Measurements from ENCODE around the gene TBC1D16. TPM values are rescaled to one million over a fixed set of nuclear protein-coding genes. Genes with fewer than 3 reads are reported as not detected.
"Not testable (repeated sequence)": the region's sequence is repeated elsewhere in the genome, so short reads cannot be mapped to it uniquely, and the experiment has no call there.

Gene TBC1D16
- total RNA-seq, 1 donor from 2014 or later = 21.7 TPM

- no peaks in the 10 kb centered on the region for H3K36me3 ChIP-seq
- no peaks in the 10 kb centered on the region for H3K4me1 ChIP-seq
- DNase-seq (no peak), ATAC-seq (no peak)
- H3K27me3 ChIP-seq = no peaks in the 10 kb centered on the region
- H3K9me3 ChIP-seq = no peaks in the 10 kb centered on the region
- intact Hi-C loops (cut with DNase I) = loop anchor here (10.0 kb wide), 1 partner anchor 187 kb away; no protein-coding TSS in a partner anchor
- no peak overlapping the region for H3K4me3 ChIP-seq
- no peak overlapping the region for H3K27ac ChIP-seq
- TF ChIP-seq, protein P1, sequence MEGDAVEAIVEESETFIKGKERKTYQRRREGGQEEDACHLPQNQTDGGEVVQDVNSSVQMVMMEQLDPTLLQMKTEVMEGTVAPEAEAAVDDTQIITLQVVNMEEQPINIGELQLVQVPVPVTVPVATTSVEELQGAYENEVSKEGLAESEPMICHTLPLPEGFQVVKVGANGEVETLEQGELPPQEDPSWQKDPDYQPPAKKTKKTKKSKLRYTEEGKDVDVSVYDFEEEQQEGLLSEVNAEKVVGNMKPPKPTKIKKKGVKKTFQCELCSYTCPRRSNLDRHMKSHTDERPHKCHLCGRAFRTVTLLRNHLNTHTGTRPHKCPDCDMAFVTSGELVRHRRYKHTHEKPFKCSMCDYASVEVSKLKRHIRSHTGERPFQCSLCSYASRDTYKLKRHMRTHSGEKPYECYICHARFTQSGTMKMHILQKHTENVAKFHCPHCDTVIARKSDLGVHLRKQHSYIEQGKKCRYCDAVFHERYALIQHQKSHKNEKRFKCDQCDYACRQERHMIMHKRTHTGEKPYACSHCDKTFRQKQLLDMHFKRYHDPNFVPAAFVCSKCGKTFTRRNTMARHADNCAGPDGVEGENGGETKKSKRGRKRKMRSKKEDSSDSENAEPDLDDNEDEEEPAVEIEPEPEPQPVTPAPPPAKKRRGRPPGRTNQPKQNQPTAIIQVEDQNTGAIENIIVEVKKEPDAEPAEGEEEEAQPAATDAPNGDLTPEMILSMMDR (IDR thresholded peaks at IDR 0.05) = no peak
Observed at GRCh38 chr17:79971651-79972050, 64.0 kb downstream of the TBC1D16 start.

DNA sequence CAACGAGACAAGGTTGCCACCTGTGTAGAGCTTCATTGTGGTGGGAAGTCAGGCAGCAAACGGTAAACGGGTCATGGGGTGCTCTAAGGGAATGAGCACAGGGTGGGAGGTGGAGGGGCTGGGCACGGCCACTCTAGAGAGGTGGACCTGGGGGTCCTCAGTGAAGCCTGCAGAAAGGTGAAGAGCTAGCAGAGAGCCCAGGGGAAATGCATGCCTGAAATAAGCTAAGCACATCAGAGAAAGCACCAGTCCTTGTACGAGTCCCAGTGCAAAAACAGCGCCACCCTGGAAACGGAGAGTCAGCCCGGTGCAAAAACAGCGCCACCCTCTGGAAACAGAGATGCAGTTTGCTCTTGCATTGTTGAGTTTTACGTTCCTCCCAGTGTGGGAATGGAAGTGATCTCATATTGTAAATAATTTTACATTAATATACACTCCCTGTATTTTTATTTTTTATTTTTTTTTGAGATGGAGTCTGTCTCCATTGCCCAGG, 65.0 kb downstream of the TBC1D16 start:
- Histone ChIP-seq H3K27me3 (no peaks in the 10 kb centered on the region), H3K4me3 (no peak overlapping the region), H3K36me3 (no peaks in the 10 kb centered on the region), H3K27ac (no peak overlapping the region), H3K4me1 (no peaks in the 10 kb centered on the region), H3K9me3 (no peaks in the 10 kb centered on the region)
- intact Hi-C loops (cut with DNase I) = loop anchor here (10.0 kb wide), 1 partner anchor 186 kb away; no protein-coding TSS in a partner anchor
- TF ChIP-seq, protein P1 (IDR thresholded peaks at IDR 0.05) = peak; percentile 55
- DNase-seq = peak; percentile 59
- ATAC-seq = peak; percentile 79

DNA sequence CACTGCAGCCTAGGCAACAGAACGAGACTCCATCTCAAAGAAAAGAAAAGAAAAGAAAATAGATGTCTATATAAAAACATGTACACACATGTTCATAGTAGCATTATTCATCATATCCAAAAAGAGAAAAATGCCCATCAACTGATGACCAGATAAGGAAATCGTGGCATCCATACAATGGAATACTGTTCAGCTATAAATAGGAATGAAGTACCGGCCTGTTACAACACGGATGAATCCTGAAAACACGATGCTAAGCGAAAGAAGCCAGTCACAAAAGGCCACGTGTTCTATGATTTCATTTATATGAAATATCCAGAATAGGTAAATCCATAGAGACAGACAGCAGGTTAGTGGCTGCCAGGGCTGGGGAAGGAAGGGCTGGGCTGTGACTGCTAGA, 65.8 kb downstream of the TBC1D16 start:
- TF ChIP-seq, protein P1 (IDR thresholded peaks at IDR 0.05) = no peak
- Histone ChIP-seq H3K27me3 (no peaks in the 10 kb centered on the region), H3K9me3 (no peaks in the 10 kb centered on the region), H3K4me1 (no peaks in the 10 kb centered on the region), H3K4me3 (no peak overlapping the region), H3K36me3 (no peaks in the 10 kb centered on the region), H3K27ac (no peak overlapping the region)
- ATAC-seq = no peak
- DNase-seq = no peak
- intact Hi-C loops (cut with DNase I) = loop anchor here (10.0 kb wide), 1 partner anchor 185 kb away; no protein-coding TSS in a partner anchor

- TF ChIP-seq, protein P1 (IDR thresholded peaks at IDR 0.05) = no peak
- ATAC-seq (no peak), DNase-seq (peak; percentile 15)
- no peaks in the 10 kb centered on the region for H3K4me1 ChIP-seq
- H3K9me3 ChIP-seq = no peaks in the 10 kb centered on the region
- H3K4me3 ChIP-seq = no peak overlapping the region
- no peak overlapping the region for H3K27ac ChIP-seq
- intact Hi-C loops (cut with DNase I) = no loop called here
- H3K27me3 ChIP-seq = no peaks in the 10 kb centered on the region
- H3K36me3 ChIP-seq = no peaks in the 10 kb centered on the region
Observed at GRCh38 chr17:79968116-79968515, 67.6 kb downstream of the TBC1D16 start.

DNA sequence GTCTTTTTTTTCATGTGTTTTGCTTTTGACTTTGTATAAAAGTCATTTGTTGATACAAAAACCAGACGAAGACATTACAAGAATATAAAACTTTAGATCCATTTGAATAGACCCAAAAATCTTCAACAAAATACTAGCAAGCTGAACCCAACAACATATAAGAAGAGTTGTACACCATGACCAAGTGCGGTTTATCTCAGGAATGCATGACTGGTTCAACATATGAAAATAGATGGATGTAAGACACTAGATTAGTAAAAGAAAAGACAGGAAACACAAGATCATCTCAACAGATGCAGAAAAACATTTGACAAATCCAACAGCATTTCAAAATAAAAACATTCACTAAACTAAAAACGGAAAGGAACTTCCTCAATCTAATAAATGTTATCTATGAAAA, 69.0 kb downstream of the TBC1D16 start:
- Histone ChIP-seq H3K27ac (no peak overlapping the region), H3K27me3 (no peaks in the 10 kb centered on the region), H3K36me3 (no peaks in the 10 kb centered on the region), H3K4me1 (no peaks in the 10 kb centered on the region), H3K9me3 (no peaks in the 10 kb centered on the region), H3K4me3 (no peak overlapping the region)
- TF ChIP-seq, protein P1 (IDR thresholded peaks at IDR 0.05) = no peak
- intact Hi-C loops (cut with DNase I) = no loop called here
- ATAC-seq (no peak), DNase-seq (no peak)

DNA sequence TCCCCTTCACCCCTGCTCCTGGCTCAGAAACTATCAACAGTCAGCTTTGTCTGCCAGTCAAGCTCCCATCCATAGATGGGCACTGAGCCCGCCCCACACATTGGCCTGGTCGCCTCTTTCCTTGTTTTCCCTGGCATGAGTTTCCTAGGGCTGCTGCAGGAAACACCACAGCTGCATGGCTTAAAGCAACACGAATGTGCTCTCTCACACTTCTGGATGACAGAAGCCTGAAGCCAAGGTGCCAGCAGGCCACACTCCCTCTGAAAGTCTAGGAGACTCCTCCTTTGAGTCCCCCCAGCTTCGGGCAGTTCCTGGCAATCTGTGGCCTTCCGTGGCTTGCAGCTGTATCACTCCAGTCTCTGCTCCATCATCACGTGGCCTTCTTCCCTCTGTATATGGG, 69.9 kb downstream of the TBC1D16 start:
- DNase-seq = peak; percentile 33

DNA sequence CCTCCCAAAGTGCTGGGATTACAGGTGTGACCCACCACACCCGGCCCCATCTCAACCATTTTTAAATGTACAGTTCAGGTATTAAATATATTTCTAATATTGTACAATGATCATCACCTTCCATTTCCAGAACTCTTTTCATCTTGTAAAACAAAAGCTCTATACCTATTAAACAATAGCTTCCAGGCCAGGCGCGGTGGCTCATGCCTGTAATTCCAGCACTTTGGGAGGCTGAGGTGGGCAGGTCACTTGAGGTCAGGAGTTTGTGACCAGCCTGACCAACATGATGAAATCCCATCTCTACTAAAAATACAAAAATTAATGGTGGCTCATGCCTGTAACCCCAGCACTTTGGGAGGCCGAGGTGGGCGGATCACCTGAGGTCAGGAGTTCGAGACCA, 73.2 kb downstream of the TBC1D16 start:
- H3K27me3 ChIP-seq; H3K4me3 ChIP-seq; H3K27ac ChIP-seq; ATAC-seq; intact Hi-C loops (cut with DNase I); H3K4me1 ChIP-seq; H3K9me3 ChIP-seq; H3K36me3 ChIP-seq: not testable (repeated sequence)
- peak; percentile 10 for DNase-seq

More for the DNA sequence above, 69.9 kb downstream of the TBC1D16 start:
- Histone ChIP-seq H3K4me1 (no peaks in the 10 kb centered on the region), H3K9me3 (no peaks in the 10 kb centered on the region), H3K4me3 (no peak overlapping the region), H3K27me3 (no peaks in the 10 kb centered on the region), H3K27ac (no peak overlapping the region), H3K36me3 (no peaks in the 10 kb centered on the region)
- TF ChIP-seq, protein P1 (IDR thresholded peaks at IDR 0.05) = no peak
- intact Hi-C loops (cut with DNase I) = no loop called here
- ATAC-seq = peak; percentile 22

GRCh38 chr17:79961567-79961966, 74.1 kb downstream of the TBC1D16 start:
- H3K9me3 ChIP-seq; H3K27me3 ChIP-seq; intact Hi-C loops (cut with DNase I); H3K27ac ChIP-seq; ATAC-seq; H3K4me1 ChIP-seq; H3K36me3 ChIP-seq; H3K4me3 ChIP-seq: not testable (repeated sequence)
- DNase-seq = peak; percentile 10
